HG03342 (cell line): ENCODE results near the gene SETD3.

ENCODE experiments used
- ATAC-seq: cut with Tn5 transposase; IDR thresholded peaks from one replicate; pipeline ENCODE4 v1.9.1; 2021; ENCODE audit warnings: mild to moderate bottlenecking, moderate library complexity; ENCODE audit not compliant: unreplicated experiment

The SETD3 gene

GRCh38 chr14:99426265-99426664 lies 54.4 kb downstream of the SETD3 start:
- no peak for ATAC-seq

- no peak for ATAC-seq
Observed at GRCh38 chr14:99425272-99425681, 55.4 kb downstream of the SETD3 start.

GRCh38 chr14:99424306-99424877 lies 56.3 kb downstream of the SETD3 start:
- no peak for ATAC-seq

- no peak for ATAC-seq
Observed at GRCh38 chr14:99423434-99423833, 57.2 kb downstream of the SETD3 start.

- ATAC-seq: no peak
Observed at GRCh38 chr14:99422228-99423010, 58.2 kb downstream of the SETD3 start.

GRCh38 chr14:99420711-99421110 lies 59.9 kb downstream of the SETD3 start:
- ATAC-seq: no peak

- no peak for ATAC-seq
Observed at GRCh38 chr14:99419905-99420304, 60.8 kb downstream of the SETD3 start.

- ATAC-seq: no peak
Observed at GRCh38 chr14:99418242-99418641, 62.4 kb downstream of the SETD3 start.

- no peak for ATAC-seq
Observed at GRCh38 chr14:99416909-99417308, 63.8 kb downstream of the SETD3 start.

- peak; percentile 89 for ATAC-seq
Observed at GRCh38 chr14:99415496-99416281, 65.0 kb downstream of the SETD3 start.

GRCh38 chr14:99413911-99414310 lies 66.7 kb downstream of the SETD3 start:
- no peak for ATAC-seq

GRCh38 chr14:99413172-99413571 lies 67.5 kb downstream of the SETD3 start:
- ATAC-seq: no peak

- ATAC-seq: no peak
Observed at GRCh38 chr14:99412117-99413061, 68.3 kb downstream of the SETD3 start.

GRCh38 chr14:99410019-99410418 lies 70.6 kb downstream of the SETD3 start:
- no peak for ATAC-seq

GRCh38 chr14:99408971-99409289 lies 71.7 kb downstream of the SETD3 start:
- no peak for ATAC-seq

- ATAC-seq: no peak
Observed at GRCh38 chr14:99408286-99408970, 72.2 kb downstream of the SETD3 start.

- ATAC-seq: no peak
Observed at GRCh38 chr14:99407416-99407815, 73.2 kb downstream of the SETD3 start.

GRCh38 chr14:99402950-99403349 lies 77.7 kb downstream of the SETD3 start:
- ATAC-seq: no peak

GRCh38 chr14:99402285-99402648 lies 78.4 kb downstream of the SETD3 start:
- no peak for ATAC-seq

- no peak for ATAC-seq
Observed at GRCh38 chr14:99401621-99402284, 78.9 kb downstream of the SETD3 start.
